B cell (primary cell): ENCODE results near the gene DCDC1.

ENCODE experiments used
- CTCF ChIP-seq: fragments of 200-600 bp; IDR thresholded peaks from one replicate; pipeline ENCODE4 v1.8.0; 2022; ENCODE audit warnings: antibody characterized with exemption, mild to moderate bottlenecking
- EZH2 ChIP-seq: IDR thresholded peaks from 2 replicates; pipeline ENCODE4 v1.6.1; 2012; ENCODE audit warnings: borderline replicate concordance, low read depth, mild to moderate bottlenecking, moderate library complexity, low read length; ENCODE audit not compliant: insufficient read depth, poor library complexity, severe bottlenecking

- TF ChIP-seq CTCF (no peak), EZH2 (no peak)
These were observed 324.2 kb downstream of the DCDC1 start for GRCh38 chr11:31045335-31045734.
